H1 (cell line): ENCODE data around the gene PODN. TPM values are rescaled to one million over a fixed set of nuclear protein-coding genes. Genes with fewer than 3 reads are reported as not detected.

ENCODE experiments used
- CTCF ChIA-PET: fragments of 300-600 bp; sonication (Branson Sonifier 250); formaldehyde crosslinking; loops from one replicate; lab custom pipeline; 2021; ENCODE audit not compliant: partially characterized antibody; lab: Charles Lee
- POLR2A ChIA-PET: fragments of 300-600 bp; sonication (Branson Sonifier 250); formaldehyde crosslinking; loops from one replicate; lab custom pipeline; 2021; ENCODE audit warnings: inconsistent platforms; ENCODE audit not compliant: partially characterized antibody; lab: Charles Lee
- DNase-seq, 2 experiments: peaks; one replicate each; pipeline versions ENCODE4 v3.0.0 to v3.0.0-alpha.2; 2010 to 2022; ENCODE audit warnings: low spot score in 2 of 2, low read depth in 1 of 2, mixed read lengths in 1 of 2
- FAIRE-seq: peaks from 2 replicates; lab custom pipeline; 2011; peaks lifted over from hg19 to GRCh38; lab: Jason Lieb, UNC
- H2AFZ ChIP-seq: 2 replicates; pipeline ENCODE4 v1.8.1; 2012; ENCODE audit warnings: low read length, inconsistent platforms
- H2AK5ac ChIP-seq: 2 replicates; pipeline ENCODE4 v1.6.1; 2013; ENCODE audit warnings: low read depth, low read length
- H2BK120ac ChIP-seq: replicated peaks from 2 replicates; pipeline ENCODE3; 2013; ENCODE audit warnings: low read depth, low read length, inconsistent platforms
- H2BK12ac ChIP-seq: 2 replicates; pipeline ENCODE4 v1.6.1; 2013; ENCODE audit warnings: low read depth, low read length
- H2BK15ac ChIP-seq: 2 replicates; pipeline ENCODE4 v1.6.1; 2013; ENCODE audit warnings: low read length
- H2BK20ac ChIP-seq: 2 replicates; pipeline ENCODE4 v1.6.1; 2013; ENCODE audit warnings: low read length
- H2BK5ac ChIP-seq: 2 replicates; pipeline ENCODE4 v1.6.1; 2013; ENCODE audit warnings: low read depth, low read length
- H3K14ac ChIP-seq: 2 replicates; pipeline ENCODE4 v1.6.1; 2013; ENCODE audit warnings: inconsistent platforms; ENCODE audit not compliant: insufficient read length
- H3K18ac ChIP-seq: 2 replicates; pipeline ENCODE4 v1.6.1; 2013; ENCODE audit warnings: low read length; ENCODE audit errors: extremely low read depth
- H3K23ac ChIP-seq: 2 replicates; pipeline ENCODE4 v1.6.1; 2013; ENCODE audit warnings: inconsistent platforms; ENCODE audit not compliant: insufficient read length
- H3K23me2 ChIP-seq: 2 replicates; pipeline ENCODE4 v1.6.1; 2013; ENCODE audit warnings: low read depth, low read length
- H3K27ac ChIP-seq: 2 replicates; pipeline ENCODE4 v1.6.1; 2011; ENCODE audit warnings: low read depth, low read length, inconsistent platforms
- H3K27me3 ChIP-seq, 4 experiments: replicated peaks in 1 of 4; 1 replicate in 1 of 4; 2 replicates in 3 of 4; pipeline versions ENCODE4 v1.6.1 to v1.8.1; 2011 to 2013; ENCODE audit warnings: low read length in 3 of 4, mild to moderate bottlenecking in 3 of 4, inconsistent platforms in 2 of 4, mixed read lengths in 2 of 4, moderate library complexity in 1 of 4; ENCODE audit not compliant: control insufficient read depth in 3 of 4, insufficient read depth in 3 of 4; ENCODE audit errors: extremely low read depth in 1 of 4
- H3K36me3 ChIP-seq, 4 experiments: 2 replicates each; pipeline versions ENCODE4 v1.6.1 to v1.8.1; 2011 to 2013; ENCODE audit warnings: mild to moderate bottlenecking in 4 of 4, low read length in 3 of 4, moderate library complexity in 2 of 4, control low read depth in 1 of 4, inconsistent platforms in 1 of 4; ENCODE audit not compliant: insufficient read depth in 4 of 4, control insufficient read depth in 2 of 4
- H3K4ac ChIP-seq: replicated peaks from 2 replicates; pipeline ENCODE3; 2013; ENCODE audit warnings: low read length, low read depth, mixed read lengths, inconsistent platforms; ENCODE audit not compliant: insufficient read length
- H3K4me1 ChIP-seq, 4 experiments: replicated peaks in 1 of 4; 1 replicate in 1 of 4; 2 replicates in 3 of 4; pipeline versions ENCODE4 v1.6.1 to v1.8.1; 2011 to 2013; ENCODE audit warnings: low read length in 3 of 4, inconsistent platforms in 2 of 4, mixed read lengths in 1 of 4; ENCODE audit not compliant: insufficient read depth in 4 of 4, control insufficient read depth in 3 of 4
- H3K4me2 ChIP-seq, 2 experiments: 2 replicates each; pipeline versions ENCODE4 v1.6.1 to v1.8.1; 2011 to 2013; ENCODE audit warnings: low read depth in 2 of 2, low read length in 2 of 2, control low read depth in 1 of 2, inconsistent platforms in 1 of 2, mild to moderate bottlenecking in 1 of 2; ENCODE audit not compliant: insufficient read depth in 1 of 2
- H3K4me3 ChIP-seq, 4 experiments: fragments of 200-600, 300-600 bp in 1 of 4; sonication (generic), shearing (Covaris generic), sonication (Bioruptor Twin) in 1 of 4; 2 replicates each; pipeline versions ENCODE4 v1.5.1 to v1.8.1; 2011 to 2016; ENCODE audit warnings: low read length in 4 of 4, low read depth in 3 of 4, control low read depth in 2 of 4, inconsistent platforms in 2 of 4, mild to moderate bottlenecking in 2 of 4, mixed read lengths in 1 of 4, moderate library complexity in 1 of 4; ENCODE audit not compliant: insufficient read depth in 2 of 4; ENCODE audit errors: extremely low read depth in 1 of 4
- H3K56ac ChIP-seq: replicated peaks from 2 replicates; pipeline ENCODE3; 2013; ENCODE audit warnings: low read depth, mild to moderate bottlenecking, mixed read lengths, low read length, inconsistent platforms; ENCODE audit not compliant: insufficient read length
- H3K79me1 ChIP-seq: 2 replicates; pipeline ENCODE4 v1.6.1; 2013; ENCODE audit warnings: low read depth, low read length, control low read depth
- H3K79me2 ChIP-seq, 2 experiments: 2 replicates each; pipeline versions ENCODE4 v1.6.1 to v1.8.1; 2012 to 2013; ENCODE audit warnings: low read length in 2 of 2, mild to moderate bottlenecking in 2 of 2, inconsistent platforms in 1 of 2; ENCODE audit not compliant: insufficient read depth in 2 of 2, control insufficient read depth in 1 of 2
- H3K9ac ChIP-seq, 4 experiments: replicated peaks in 1 of 4; 1 replicate in 1 of 4; 2 replicates in 3 of 4; pipeline versions ENCODE4 v1.6.1 to v1.8.1; 2011 to 2013; ENCODE audit warnings: low read depth in 3 of 4, low read length in 3 of 4, control low read depth in 2 of 4, mild to moderate bottlenecking in 2 of 4, moderate library complexity in 2 of 4, inconsistent platforms in 1 of 4; ENCODE audit errors: extremely low read depth in 1 of 4
- H3K9me3 ChIP-seq, 2 experiments: 2 replicates each; pipeline versions ENCODE4 v1.6.1 to v1.8.1; 2012 to 2013; ENCODE audit warnings: mild to moderate bottlenecking in 2 of 2, moderate library complexity in 2 of 2, control low read depth in 1 of 2, inconsistent platforms in 1 of 2, low read depth in 1 of 2, low read length in 1 of 2, mixed read lengths in 1 of 2; ENCODE audit not compliant: insufficient read depth in 2 of 2
- H4K20me1 ChIP-seq, 2 experiments: replicated peaks in 1 of 2; 2 replicates each; pipeline versions ENCODE3 to v1.8.1; 2011 to 2013; ENCODE audit warnings: inconsistent platforms in 2 of 2, low read length in 2 of 2, mild to moderate bottlenecking in 1 of 2; ENCODE audit not compliant: insufficient read depth in 2 of 2, control insufficient read depth in 1 of 2
- H4K5ac ChIP-seq: 2 replicates; pipeline ENCODE4 v1.6.1; 2013; ENCODE audit warnings: low read length, low read depth, mixed read lengths, inconsistent platforms; ENCODE audit not compliant: insufficient read length
- H4K8ac ChIP-seq: 2 replicates; pipeline ENCODE4 v1.8.0; 2013; ENCODE audit warnings: mild to moderate bottlenecking, moderate library complexity, low read length, inconsistent platforms; ENCODE audit not compliant: insufficient read depth; ENCODE audit errors: extremely low read depth
- H4K91ac ChIP-seq: replicated peaks from 2 replicates; pipeline ENCODE3; 2013; ENCODE audit warnings: low read length, mixed read lengths, inconsistent platforms; ENCODE audit not compliant: insufficient read length
- BCL11A ChIP-seq, 2 experiments: IDR thresholded peaks; one replicate each; pipeline ENCODE4 v1.6.1; 2011; ENCODE audit warnings: low read depth in 2 of 2, low read length in 2 of 2, mild to moderate bottlenecking in 2 of 2
- CBX5 ChIP-seq: fragments of 300-800, 300-1000 bp; sonication (generic); IDR thresholded peaks from 2 replicates; pipeline ENCODE4 v1.7.1; 2016; ENCODE audit warnings: antibody characterized with exemption, low read length, low read depth
- KDM5A ChIP-seq: fragments of 200-600 bp; IDR thresholded peaks from 2 replicates; pipeline ENCODE4 v1.7.1; 2012; ENCODE audit warnings: mild to moderate bottlenecking, low read length, inconsistent platforms, mixed read lengths
- NRF1 ChIP-seq: IDR thresholded peaks from 2 replicates; pipeline ENCODE4 v1.6.1; 2011; ENCODE audit warnings: mild to moderate bottlenecking, low read depth, low read length, improper control_type of control experiment
- POLR2AphosphoS5 ChIP-seq: IDR thresholded peaks from 2 replicates; pipeline ENCODE4 v1.6.1; 2011; ENCODE audit warnings: low read depth, low read length
- RBBP5 ChIP-seq: IDR thresholded peaks from 2 replicates; pipeline ENCODE4 v1.7.1; 2012; ENCODE audit warnings: low read depth, mild to moderate bottlenecking, inconsistent platforms, low read length, moderate library complexity, borderline replicate concordance
- RXRA ChIP-seq: IDR thresholded peaks from 2 replicates; pipeline ENCODE4 v1.6.1; 2011; ENCODE audit warnings: low read depth, mild to moderate bottlenecking, low read length, moderate library complexity; ENCODE audit not compliant: insufficient read depth
- SP4 ChIP-seq: IDR thresholded peaks from 2 replicates; pipeline ENCODE4 v1.6.1; 2012; ENCODE audit warnings: low read length, inconsistent platforms
- TAF1 ChIP-seq: IDR thresholded peaks from 2 replicates; pipeline ENCODE4 v1.6.1; 2011; ENCODE audit warnings: mild to moderate bottlenecking, low read depth, low read length
- TAF7 ChIP-seq: optimal IDR thresholded peaks from 2 replicates; pipeline ENCODE3; 2011; ENCODE audit warnings: low read depth, mild to moderate bottlenecking, inconsistent platforms, low read length, moderate library complexity, borderline replicate concordance
- TEAD4 ChIP-seq: IDR thresholded peaks from 2 replicates; pipeline ENCODE4 v1.6.1; 2012; ENCODE audit warnings: low read depth, low read length, inconsistent platforms, mixed read lengths
- ZNF274 ChIP-seq: IDR thresholded peaks from 2 replicates; pipeline ENCODE4 v1.7.0; 2012; ENCODE audit warnings: low read length, borderline replicate concordance; ENCODE audit errors: extremely low read depth
- WGBS, 2 experiments: shearing (Covaris generic) in 1 of 2; methylation state at CpG; one replicate each; pipeline versions ENCODE4 v1.1.6 to v1.1.7; 2013 to 2015; ENCODE audit warnings: low lambda C conversion rate in 2 of 2, mixed read lengths in 2 of 2, inconsistent platforms in 1 of 2, low coverage in 1 of 2, missing lambda C conversion rate in 1 of 2; ENCODE audit not compliant: insufficient replicate concordance in 2 of 2, insufficient coverage in 1 of 2, insufficient read length in 1 of 2; ENCODE audit errors: extremely low coverage in 1 of 2, missing lambda C conversion rate in 1 of 2; 5-methylcytosine and 5-hydroxymethylcytosine counted together
- polyA plus RNA-seq, 7 experiments: library from polyadenylated mRNA; depleted of rRNA in 3 of 7; stranded (reverse) in 5 of 7; unstranded in 2 of 7; fragments of >200 nt in 5 of 7; fragments of 200-250 nt in 2 of 7; gene quantifications; 1 replicate in 5 of 7; 2 replicates in 1 of 7; 4 replicates in 1 of 7; pipeline versions ENCODE4 v1.2.1 to v1.2.3, GENCODE V29; 2011 to 2013; ENCODE audit warnings: missing spikeins in 2 of 7, mixed read lengths in 2 of 7
- total RNA-seq: library from RNA; stranded (reverse); fragmentation: NEBNext Ultra II Directional; extraction: Animal tissue kit (Norgen Biotek cat#: 25700); gene quantifications from 2 replicates; pipeline ENCODE4 v1.2.1, GENCODE V29; 2021

The PODN gene
- total and polyA plus RNA-seq, 2 of the 8 experiments (the other 6 are each of a cell fraction or from before 2014, with no cell fraction given) = 0.11 to 0.17 TPM

DNA sequence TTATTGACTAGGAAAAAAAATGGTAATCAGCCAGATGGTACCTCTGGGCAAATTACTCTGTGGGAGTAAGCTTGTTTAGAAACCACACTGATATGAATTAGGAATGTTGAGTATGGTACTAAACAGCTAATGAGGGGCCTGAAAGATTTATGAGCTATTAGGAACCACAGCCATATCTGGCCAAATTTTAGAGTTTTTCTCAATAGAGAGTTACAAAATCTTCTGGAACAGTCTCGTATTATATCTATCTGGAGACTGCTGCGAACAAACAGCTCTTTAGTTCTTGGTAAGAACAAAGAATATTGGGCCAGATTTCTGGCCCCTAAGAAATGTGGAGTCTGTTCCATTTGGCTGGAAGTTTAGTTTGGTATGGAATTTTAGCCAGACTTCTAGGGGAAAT lies 4.9 kb upstream of the PODN start:
- no peak overlapping the region for H4K5ac ChIP-seq
- H2BK5ac ChIP-seq = no peak overlapping the region
- no peak overlapping the region for H3K18ac ChIP-seq
- no peak overlapping the region for H3K9ac ChIP-seq
- no peak for FAIRE-seq
- H4K20me1 ChIP-seq = no peaks in the 10 kb centered on the region
- no peaks in the 10 kb centered on the region for H3K79me2 ChIP-seq
- WGBS, 2 experiments = 85% methylated on average over 2 of the region's 2 CpGs; no CpG with 5 or more reads in 1 of the 2 experiments
- H3K27ac ChIP-seq = no peak overlapping the region
- no peak overlapping the region for H3K4me3 ChIP-seq
- CTCF ChIA-PET = interaction anchor here (0.9 to 1.4 kb wide), 2 partner anchors 20 to 277 kb away, joined by 3 to 4 read pairs; no protein-coding TSS in a partner anchor
- H3K23ac ChIP-seq = no peak overlapping the region
- H3K4ac ChIP-seq = no peak overlapping the region
- H2BK120ac ChIP-seq = no peak overlapping the region
- no peaks in the 10 kb centered on the region; a peak in 1 of 8 replicates for H3K36me3 ChIP-seq
- peaks cover 4% of the 10 kb centered on the region; the same call in 1 of the 2 replicates for H3K23me2 ChIP-seq
- no peak overlapping the region for H2BK20ac ChIP-seq
- no peak overlapping the region for H2BK12ac ChIP-seq
- POLR2A ChIA-PET = interaction anchor here (0.7 kb wide), 1 partner anchor 58 kb away, joined by 3 read pairs; no protein-coding TSS in a partner anchor
- H4K91ac ChIP-seq = no peak overlapping the region
- no peak overlapping the region for H2BK15ac ChIP-seq
- peaks cover 0 to 6% (median 3%) of the 10 kb centered on the region in 4 experiments; a peak in 3 of 7 replicates for H3K4me1 ChIP-seq
- H2AK5ac ChIP-seq = no peak overlapping the region
- no peaks in the 10 kb centered on the region for H3K9me3 ChIP-seq
- no peak overlapping the region for H4K8ac ChIP-seq
- no peak overlapping the region for H3K56ac ChIP-seq
- no peak overlapping the region for H3K14ac ChIP-seq
- peaks cover 17 to 27% (median 23%) of the 10 kb centered on the region in 4 experiments for H3K27me3 ChIP-seq
- H3K4me2 ChIP-seq = no peak overlapping the region
- H3K79me1 ChIP-seq = no peaks in the 10 kb centered on the region
- no peak overlapping the region for H2AFZ ChIP-seq
- no peak for DNase-seq
- TF ChIP-seq KDM5A (no peak), RBBP5 (no peak), BCL11A (IDR thresholded peaks at IDR 0.05; ENCODE audit: low read depth in 2 of 2, low read length in 2 of 2) (no peak), TEAD4 (no peak), ZNF274 (no peak), POLR2AphosphoS5 (no peak), CBX5 (no peak), SP4 (no peak), RXRA (no peak), TAF1 (no peak), TAF7 (no peak), NRF1 (no peak)
